H1 (cell line): ENCODE data around the gene DYNLRB1.

Source experiments
- ASH2L ChIP-seq: fragments of 200-600, 300-600 bp; sonication (generic); IDR thresholded peaks from one replicate; pipeline ENCODE4 v1.7.1; 2017; ENCODE audit warnings: low read length
- CEBPB ChIP-seq: IDR thresholded peaks from 2 replicates; pipeline ENCODE4 v1.6.1; 2012; ENCODE audit warnings: low read depth, low read length
- CHD2 ChIP-seq: IDR thresholded peaks from 2 replicates; pipeline ENCODE4 v1.6.1; 2012; ENCODE audit warnings: low read length, improper control_type of control experiment
- KDM5A ChIP-seq: fragments of 200-600 bp; IDR thresholded peaks from 2 replicates; pipeline ENCODE4 v1.7.1; 2012; ENCODE audit warnings: mild to moderate bottlenecking, low read length, inconsistent platforms, mixed read lengths
- POLR2A ChIP-seq, 2 experiments: IDR thresholded peaks; 1 replicate in 1 of 2; 2 replicates in 1 of 2; pipeline ENCODE4 v1.6.1; 2011; ENCODE audit warnings: low read depth in 2 of 2, low read length in 2 of 2, mild to moderate bottlenecking in 2 of 2; ENCODE audit errors: control extremely low read depth in 1 of 2
- RAD21 ChIP-seq, 2 experiments: IDR thresholded peaks in 1 of 2; conservative IDR thresholded peaks in 1 of 2; 2 replicates each; pipeline ENCODE4 v1.6.1; 2011; ENCODE audit warnings: low read depth in 2 of 2, low read length in 2 of 2, improper control_type of control experiment in 1 of 2, inconsistent platforms in 1 of 2, mild to moderate bottlenecking in 1 of 2, moderate library complexity in 1 of 2
- SUZ12 ChIP-seq: fragments of 200-600 bp; sonication (generic); IDR thresholded peaks from 2 replicates; pipeline ENCODE4 v1.6.1; 2012; ENCODE audit warnings: mild to moderate bottlenecking, inconsistent platforms, low read length, moderate library complexity, mixed read lengths
- TF ChIP-seq, protein P1 (sequence below): IDR thresholded peaks from 2 replicates; pipeline ENCODE4 v1.6.1; 2012; ENCODE audit warnings: inconsistent platforms
- TF ChIP-seq, protein P2 (sequence below), 3 experiments: IDR thresholded peaks; 1 replicate in 2 of 3; 2 replicates in 1 of 3; pipeline versions ENCODE4 v1.5.1 to v1.6.1; 2011; ENCODE audit warnings: low read length in 3 of 3, mild to moderate bottlenecking in 3 of 3, inconsistent platforms in 2 of 3, low read depth in 1 of 3, moderate library complexity in 1 of 3; ENCODE audit not compliant: insufficient read depth in 1 of 3; ENCODE audit errors: control extremely low read depth in 1 of 3
- TF ChIP-seq, protein P3 (sequence below): IDR thresholded peaks from 2 replicates; pipeline ENCODE4 v1.6.1; 2012; ENCODE audit warnings: inconsistent platforms

DNA sequence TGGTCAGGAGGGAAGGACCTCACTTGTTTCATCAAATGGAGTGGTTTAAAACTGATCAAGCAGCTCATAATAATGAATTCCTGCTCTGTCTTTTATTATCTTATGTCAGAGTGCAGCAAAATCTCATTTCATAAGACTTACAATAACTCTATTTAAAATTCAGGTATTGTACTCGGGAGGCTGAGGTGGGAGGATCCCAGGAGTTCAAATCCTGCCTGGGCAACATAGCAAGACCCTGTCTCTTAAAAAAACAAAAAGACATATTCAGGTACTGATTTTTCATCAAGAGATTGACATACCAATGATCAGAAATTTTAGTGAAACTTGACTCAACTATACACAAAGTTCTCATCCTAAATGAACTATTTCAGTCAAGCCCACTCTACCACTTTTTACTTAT, 5.6 kb upstream of the DYNLRB1 start:
- TF ChIP-seq CHD2 (no peak), KDM5A (no peak), SUZ12 (no peak), RAD21 (IDR thresholded peaks at IDR 0.05 in 1 of 2, conservative IDR thresholded peaks at IDR 0.05 in 1 of 2; ENCODE audit: low read depth in 2 of 2, low read length in 2 of 2) (no peak), CEBPB (no peak), POLR2A (IDR thresholded peaks at IDR 0.05; ENCODE audit: control extremely low read depth in 1 of 2, low read depth in 2 of 2, low read length in 2 of 2) (no peak), ASH2L (no peak)
- TF ChIP-seq, protein P1, sequence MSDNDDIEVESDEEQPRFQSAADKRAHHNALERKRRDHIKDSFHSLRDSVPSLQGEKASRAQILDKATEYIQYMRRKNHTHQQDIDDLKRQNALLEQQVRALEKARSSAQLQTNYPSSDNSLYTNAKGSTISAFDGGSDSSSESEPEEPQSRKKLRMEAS, result no peak
- TF ChIP-seq, protein P2, sequence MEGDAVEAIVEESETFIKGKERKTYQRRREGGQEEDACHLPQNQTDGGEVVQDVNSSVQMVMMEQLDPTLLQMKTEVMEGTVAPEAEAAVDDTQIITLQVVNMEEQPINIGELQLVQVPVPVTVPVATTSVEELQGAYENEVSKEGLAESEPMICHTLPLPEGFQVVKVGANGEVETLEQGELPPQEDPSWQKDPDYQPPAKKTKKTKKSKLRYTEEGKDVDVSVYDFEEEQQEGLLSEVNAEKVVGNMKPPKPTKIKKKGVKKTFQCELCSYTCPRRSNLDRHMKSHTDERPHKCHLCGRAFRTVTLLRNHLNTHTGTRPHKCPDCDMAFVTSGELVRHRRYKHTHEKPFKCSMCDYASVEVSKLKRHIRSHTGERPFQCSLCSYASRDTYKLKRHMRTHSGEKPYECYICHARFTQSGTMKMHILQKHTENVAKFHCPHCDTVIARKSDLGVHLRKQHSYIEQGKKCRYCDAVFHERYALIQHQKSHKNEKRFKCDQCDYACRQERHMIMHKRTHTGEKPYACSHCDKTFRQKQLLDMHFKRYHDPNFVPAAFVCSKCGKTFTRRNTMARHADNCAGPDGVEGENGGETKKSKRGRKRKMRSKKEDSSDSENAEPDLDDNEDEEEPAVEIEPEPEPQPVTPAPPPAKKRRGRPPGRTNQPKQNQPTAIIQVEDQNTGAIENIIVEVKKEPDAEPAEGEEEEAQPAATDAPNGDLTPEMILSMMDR (IDR thresholded peaks at IDR 0.05; ENCODE audit: control extremely low read depth in 1 of 3, insufficient read depth in 1 of 3, low read depth in 1 of 3, low read length in 3 of 3), result no peak
- TF ChIP-seq, protein P3, sequence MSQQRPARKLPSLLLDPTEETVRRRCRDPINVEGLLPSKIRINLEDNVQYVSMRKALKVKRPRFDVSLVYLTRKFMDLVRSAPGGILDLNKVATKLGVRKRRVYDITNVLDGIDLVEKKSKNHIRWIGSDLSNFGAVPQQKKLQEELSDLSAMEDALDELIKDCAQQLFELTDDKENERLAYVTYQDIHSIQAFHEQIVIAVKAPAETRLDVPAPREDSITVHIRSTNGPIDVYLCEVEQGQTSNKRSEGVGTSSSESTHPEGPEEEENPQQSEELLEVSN, result no peak
